ENCODE data around the gene MSH6. TPM values are rescaled to one million over a fixed set of nuclear protein-coding genes. Genes with fewer than 3 reads are reported as not detected.
A peak's percentile ranks its signal among the peaks of the same experiment; 100 is the strongest.

The MSH6 gene
- total and polyA plus RNA-seq, 2 of the 13 experiments (the other 11 are each of a cell fraction or from before 2014, with no cell fraction given) = 20.8 to 113 TPM

DNA sequence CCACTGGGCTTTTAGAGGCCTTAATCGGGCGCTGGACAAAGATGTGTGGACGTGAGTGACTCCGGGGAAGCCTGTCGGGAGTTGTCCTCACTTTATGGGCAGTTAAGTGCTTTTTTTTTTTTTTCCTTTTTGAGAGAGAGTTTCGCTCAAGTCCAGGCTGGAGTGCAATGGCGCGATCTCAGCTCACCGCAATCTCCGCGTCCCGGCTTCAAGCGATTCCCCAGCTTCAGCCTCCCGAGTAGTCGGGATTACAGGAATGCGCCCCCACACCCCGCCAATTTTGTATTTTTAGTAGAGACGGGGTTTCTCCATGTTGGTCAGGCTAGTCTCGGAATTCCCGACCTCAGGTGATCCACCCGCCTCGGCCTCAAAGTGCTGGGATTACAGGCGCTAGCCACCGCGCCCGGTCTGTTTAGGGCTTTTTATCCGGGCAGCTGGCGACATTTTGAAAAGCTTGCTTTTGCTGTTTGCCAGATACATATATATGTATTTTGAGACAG is 1.5 kb downstream of the MSH6 start (continued):
- no peak for TF ChIP-seq MTA1 (CRISPR knock-in tag; IDR thresholded peaks at IDR 0.05; ENCODE audit: borderline replicate concordance)
- no peak for TF ChIP-seq HIVEP1 (CRISPR knock-in tag; IDR thresholded peaks at IDR 0.05)
- TF ChIP-seq, protein P1, sequence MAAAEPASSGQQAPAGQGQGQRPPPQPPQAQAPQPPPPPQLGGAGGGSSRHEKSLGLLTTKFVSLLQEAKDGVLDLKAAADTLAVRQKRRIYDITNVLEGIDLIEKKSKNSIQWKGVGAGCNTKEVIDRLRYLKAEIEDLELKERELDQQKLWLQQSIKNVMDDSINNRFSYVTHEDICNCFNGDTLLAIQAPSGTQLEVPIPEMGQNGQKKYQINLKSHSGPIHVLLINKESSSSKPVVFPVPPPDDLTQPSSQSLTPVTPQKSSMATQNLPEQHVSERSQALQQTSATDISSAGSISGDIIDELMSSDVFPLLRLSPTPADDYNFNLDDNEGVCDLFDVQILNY (CRISPR knock-in tag; conservative IDR thresholded peaks at IDR 0.05) = no peak
- no peak for TF ChIP-seq ZNF552 (CRISPR knock-in tag; IDR thresholded peaks at IDR 0.05; ENCODE audit: borderline replicate concordance)
- no peak for TF ChIP-seq BHLHE40 (IDR thresholded peaks at IDR 0.05; ENCODE audit: low read length)
- TF ChIP-seq ZNF501 (CRISPR knock-in tag; IDR thresholded peaks at IDR 0.05) = 0 out of 2 replicates have a peak, but pooled peaks have one; percentile 12
- TF ChIP-seq, protein P2, sequence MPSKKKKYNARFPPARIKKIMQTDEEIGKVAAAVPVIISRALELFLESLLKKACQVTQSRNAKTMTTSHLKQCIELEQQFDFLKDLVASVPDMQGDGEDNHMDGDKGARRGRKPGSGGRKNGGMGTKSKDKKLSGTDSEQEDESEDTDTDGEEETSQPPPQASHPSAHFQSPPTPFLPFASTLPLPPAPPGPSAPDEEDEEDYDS (CRISPR knock-in tag; IDR thresholded peaks at IDR 0.05) = no peak
- TF ChIP-seq, protein P3, sequence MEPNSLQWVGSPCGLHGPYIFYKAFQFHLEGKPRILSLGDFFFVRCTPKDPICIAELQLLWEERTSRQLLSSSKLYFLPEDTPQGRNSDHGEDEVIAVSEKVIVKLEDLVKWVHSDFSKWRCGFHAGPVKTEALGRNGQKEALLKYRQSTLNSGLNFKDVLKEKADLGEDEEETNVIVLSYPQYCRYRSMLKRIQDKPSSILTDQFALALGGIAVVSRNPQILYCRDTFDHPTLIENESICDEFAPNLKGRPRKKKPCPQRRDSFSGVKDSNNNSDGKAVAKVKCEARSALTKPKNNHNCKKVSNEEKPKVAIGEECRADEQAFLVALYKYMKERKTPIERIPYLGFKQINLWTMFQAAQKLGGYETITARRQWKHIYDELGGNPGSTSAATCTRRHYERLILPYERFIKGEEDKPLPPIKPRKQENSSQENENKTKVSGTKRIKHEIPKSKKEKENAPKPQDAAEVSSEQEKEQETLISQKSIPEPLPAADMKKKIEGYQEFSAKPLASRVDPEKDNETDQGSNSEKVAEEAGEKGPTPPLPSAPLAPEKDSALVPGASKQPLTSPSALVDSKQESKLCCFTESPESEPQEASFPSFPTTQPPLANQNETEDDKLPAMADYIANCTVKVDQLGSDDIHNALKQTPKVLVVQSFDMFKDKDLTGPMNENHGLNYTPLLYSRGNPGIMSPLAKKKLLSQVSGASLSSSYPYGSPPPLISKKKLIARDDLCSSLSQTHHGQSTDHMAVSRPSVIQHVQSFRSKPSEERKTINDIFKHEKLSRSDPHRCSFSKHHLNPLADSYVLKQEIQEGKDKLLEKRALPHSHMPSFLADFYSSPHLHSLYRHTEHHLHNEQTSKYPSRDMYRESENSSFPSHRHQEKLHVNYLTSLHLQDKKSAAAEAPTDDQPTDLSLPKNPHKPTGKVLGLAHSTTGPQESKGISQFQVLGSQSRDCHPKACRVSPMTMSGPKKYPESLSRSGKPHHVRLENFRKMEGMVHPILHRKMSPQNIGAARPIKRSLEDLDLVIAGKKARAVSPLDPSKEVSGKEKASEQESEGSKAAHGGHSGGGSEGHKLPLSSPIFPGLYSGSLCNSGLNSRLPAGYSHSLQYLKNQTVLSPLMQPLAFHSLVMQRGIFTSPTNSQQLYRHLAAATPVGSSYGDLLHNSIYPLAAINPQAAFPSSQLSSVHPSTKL (CRISPR knock-in tag; IDR thresholded peaks at IDR 0.05) = no peak
- TF ChIP-seq, protein P4, sequence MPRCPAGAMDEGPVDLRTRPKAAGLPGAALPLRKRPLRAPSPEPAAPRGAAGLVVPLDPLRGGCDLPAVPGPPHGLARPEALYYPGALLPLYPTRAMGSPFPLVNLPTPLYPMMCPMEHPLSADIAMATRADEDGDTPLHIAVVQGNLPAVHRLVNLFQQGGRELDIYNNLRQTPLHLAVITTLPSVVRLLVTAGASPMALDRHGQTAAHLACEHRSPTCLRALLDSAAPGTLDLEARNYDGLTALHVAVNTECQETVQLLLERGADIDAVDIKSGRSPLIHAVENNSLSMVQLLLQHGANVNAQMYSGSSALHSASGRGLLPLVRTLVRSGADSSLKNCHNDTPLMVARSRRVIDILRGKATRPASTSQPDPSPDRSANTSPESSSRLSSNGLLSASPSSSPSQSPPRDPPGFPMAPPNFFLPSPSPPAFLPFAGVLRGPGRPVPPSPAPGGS (CRISPR knock-in tag; IDR thresholded peaks at IDR 0.05) = no peak
- no peak for TF ChIP-seq KAT2B (IDR thresholded peaks at IDR 0.05; ENCODE audit: borderline replicate concordance, low read depth, low read length)
- no peak for TF ChIP-seq NCOR1 (IDR thresholded peaks at IDR 0.05; ENCODE audit: borderline replicate concordance, low read length)
- TF ChIP-seq EEA1 (CRISPR knock-in tag; IDR thresholded peaks at IDR 0.05; ENCODE audit: borderline replicate concordance) = 0 out of 2 replicates have a peak, but pooled peaks have one; percentile 45
- TF ChIP-seq, protein P5, sequence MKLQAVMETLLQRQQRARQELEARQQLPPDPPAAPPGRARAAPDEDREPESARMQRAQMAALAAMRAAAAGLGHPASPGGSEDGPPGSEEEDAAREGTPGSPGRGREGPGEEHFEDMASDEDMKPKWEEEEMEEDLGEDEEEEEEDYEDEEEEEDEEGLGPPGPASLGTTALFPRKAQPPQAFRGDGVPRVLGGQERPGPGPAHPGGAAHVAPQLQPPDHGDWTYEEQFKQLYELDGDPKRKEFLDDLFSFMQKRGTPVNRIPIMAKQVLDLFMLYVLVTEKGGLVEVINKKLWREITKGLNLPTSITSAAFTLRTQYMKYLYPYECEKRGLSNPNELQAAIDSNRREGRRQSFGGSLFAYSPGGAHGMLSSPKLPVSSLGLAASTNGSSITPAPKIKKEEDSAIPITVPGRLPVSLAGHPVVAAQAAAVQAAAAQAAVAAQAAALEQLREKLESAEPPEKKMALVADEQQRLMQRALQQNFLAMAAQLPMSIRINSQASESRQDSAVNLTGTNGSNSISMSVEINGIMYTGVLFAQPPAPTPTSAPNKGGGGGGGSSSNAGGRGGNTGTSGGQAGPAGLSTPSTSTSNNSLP (IDR thresholded peaks at IDR 0.05; ENCODE audit: low read depth, low read length) = no peak
- no peak for TF ChIP-seq MXI1 (IDR thresholded peaks at IDR 0.05; ENCODE audit: borderline replicate concordance, low read depth, low read length)
- TF ChIP-seq, protein P6, sequence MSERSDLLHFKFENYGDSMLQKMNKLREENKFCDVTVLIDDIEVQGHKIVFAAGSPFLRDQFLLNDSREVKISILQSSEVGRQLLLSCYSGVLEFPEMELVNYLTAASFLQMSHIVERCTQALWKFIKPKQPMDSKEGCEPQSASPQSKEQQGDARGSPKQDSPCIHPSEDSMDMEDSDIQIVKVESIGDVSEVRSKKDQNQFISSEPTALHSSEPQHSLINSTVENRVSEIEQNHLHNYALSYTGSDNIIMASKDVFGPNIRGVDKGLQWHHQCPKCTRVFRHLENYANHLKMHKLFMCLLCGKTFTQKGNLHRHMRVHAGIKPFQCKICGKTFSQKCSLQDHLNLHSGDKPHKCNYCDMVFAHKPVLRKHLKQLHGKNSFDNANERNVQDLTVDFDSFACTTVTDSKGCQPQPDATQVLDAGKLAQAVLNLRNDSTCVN (CRISPR knock-in tag; IDR thresholded peaks at IDR 0.05; ENCODE audit: borderline replicate concordance) = 0 out of 2 replicates have a peak, but pooled peaks have one; percentile 1
- TF ChIP-seq SALL1 (CRISPR knock-in tag; IDR thresholded peaks at IDR 0.05) = no peak
- TF ChIP-seq ZNF367 (CRISPR knock-in tag; IDR thresholded peaks at IDR 0.05; ENCODE audit: borderline replicate concordance) = no peak
- TF ChIP-seq ZNF674 (CRISPR knock-in tag; IDR thresholded peaks at IDR 0.05; ENCODE audit: low read depth) = no peak
- no peak for TF ChIP-seq ERF (CRISPR knock-in tag; IDR thresholded peaks at IDR 0.05)
- TF ChIP-seq, protein P7, sequence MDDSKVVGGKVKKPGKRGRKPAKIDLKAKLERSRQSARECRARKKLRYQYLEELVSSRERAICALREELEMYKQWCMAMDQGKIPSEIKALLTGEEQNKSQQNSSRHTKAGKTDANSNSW (CRISPR knock-in tag; IDR thresholded peaks at IDR 0.05; ENCODE audit: borderline replicate concordance) = no peak
- no peak for TF ChIP-seq ZFP36L2 (CRISPR knock-in tag; IDR thresholded peaks at IDR 0.05)
